Cerebellar nuclear complex (tissue), 1 donor: ENCODE measurements around the gene WDR7.

Experiments used
- DNase-seq, 2 experiments: peaks; one replicate each; lab custom pipeline; 2025; lab: John Stamatoyannopoulos, UW

The WDR7 gene

DNA sequence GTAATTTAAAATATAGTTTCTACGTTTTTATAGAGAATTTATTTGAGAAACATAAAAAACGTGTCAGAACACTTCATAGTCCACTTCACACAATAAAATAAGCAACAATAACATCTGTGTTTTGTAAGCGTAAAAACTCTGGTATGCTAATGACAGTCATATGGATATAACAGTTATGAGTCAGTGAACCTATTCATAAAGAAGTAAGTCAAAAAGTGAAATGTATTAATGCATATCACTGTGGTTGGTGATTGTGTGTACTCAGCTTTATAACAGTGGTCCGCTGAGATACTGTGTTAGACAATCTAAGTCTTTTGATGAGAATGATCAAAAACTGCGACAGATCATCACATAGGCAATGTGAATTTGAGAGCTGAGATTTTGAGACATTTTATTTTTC, 153.2 kb downstream of the WDR7 start:
- no peak for DNase-seq

DNA sequence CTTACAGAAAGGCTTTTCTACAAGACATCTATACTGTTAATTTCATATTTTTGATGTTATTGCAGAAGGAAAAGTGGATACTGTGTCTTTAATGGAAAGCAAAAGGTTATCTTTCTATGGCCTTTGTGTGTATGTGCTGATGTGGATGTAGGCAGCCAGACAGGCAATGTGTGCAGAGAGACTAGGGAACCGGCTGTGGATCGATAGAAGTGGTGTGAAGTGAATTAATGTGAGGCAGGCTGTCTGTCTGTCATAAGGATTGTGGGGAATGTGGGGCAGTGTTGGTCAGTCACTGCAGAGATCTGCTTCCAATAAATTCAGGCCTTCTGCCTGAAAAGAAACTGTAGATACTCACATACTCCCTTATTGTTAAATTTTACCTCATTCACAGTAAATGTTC, 156.7 kb downstream of the WDR7 start:
- DNase-seq: no peak

DNA sequence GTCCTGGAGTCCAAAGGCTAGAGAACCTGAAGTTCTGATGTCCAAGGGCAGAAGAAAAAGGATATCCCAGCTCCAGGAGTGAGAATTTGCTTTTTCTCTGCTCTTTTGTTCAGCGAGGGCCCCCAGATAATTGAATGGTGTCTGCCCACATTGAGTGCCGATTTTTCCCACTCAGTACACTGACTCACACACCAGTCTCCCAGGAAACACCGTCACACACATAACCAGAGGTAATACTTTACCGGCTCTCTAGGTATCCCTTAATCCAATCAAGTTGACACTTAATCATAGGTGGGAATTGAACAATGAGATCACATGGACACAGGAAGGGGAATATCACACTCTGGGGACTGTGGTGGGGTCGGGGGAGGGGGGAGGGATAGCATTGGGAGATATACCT, 161.5 kb downstream of the WDR7 start:
- DNase-seq: no peak

DNA sequence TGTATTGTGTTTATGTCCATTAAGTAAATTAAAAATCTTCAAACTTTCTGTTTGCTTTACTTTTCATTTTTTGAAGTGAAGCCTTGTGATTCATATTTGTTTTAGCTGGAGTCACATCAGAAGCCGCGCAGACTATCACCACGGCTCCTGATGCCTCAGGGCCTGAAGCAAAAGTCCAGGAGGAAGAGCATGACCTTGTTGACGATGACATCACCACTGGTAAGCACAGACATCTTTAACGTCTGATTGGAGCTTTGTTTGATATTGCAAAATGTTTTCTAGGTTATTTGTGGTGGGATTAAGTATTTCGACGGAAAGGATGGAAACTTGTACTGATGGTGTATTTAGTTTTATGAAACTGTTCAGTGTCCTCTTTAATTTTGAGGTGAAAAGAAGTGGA, 164.8 kb downstream of the WDR7 start:
- no peak for DNase-seq

DNA sequence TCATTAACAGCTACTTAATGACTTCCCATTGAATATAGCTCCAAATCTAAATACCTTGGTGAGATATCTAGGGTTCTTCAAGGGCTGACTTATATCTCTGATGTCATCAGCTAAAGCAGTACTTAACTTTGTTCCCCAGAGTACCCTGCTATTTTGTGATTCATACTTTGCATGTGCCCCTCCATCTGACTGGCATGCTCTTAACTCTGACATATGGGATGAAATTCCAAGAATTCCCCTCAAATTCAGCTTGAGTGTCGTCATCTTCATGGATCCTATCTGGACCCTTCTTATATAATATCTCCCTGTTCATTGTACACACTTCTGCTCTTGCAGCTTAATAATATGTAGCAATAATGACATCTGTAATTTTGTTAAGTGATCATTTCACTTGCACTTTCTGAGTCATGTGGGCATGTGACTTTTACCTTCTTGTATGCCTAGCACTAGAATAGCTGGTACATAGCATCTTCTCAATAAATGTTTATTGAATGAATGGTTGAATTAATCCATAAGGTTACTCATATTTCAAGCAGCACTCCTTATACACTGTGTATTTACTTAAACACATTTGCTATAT, 172.9 kb downstream of the WDR7 start:
- DNase-seq: no peak

DNA sequence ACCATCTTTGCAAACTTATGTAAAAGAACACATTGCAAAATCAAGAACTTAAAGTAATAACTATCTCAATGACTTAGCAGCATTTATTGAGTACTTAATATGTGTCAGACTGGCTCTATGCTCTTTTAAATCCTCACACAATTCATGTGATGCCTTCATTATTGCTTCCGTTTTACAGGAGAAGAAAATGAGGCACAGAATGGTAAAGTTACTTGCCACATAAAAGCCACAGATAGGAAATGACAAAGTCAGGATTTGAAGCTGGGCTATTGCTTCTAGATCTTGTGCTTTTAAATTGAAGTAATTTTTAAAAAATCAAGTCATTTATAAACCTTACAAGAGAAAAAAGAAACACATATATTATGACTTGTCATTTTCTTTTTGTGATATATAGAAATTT, 174.2 kb downstream of the WDR7 start:
- no peak for DNase-seq

DNA sequence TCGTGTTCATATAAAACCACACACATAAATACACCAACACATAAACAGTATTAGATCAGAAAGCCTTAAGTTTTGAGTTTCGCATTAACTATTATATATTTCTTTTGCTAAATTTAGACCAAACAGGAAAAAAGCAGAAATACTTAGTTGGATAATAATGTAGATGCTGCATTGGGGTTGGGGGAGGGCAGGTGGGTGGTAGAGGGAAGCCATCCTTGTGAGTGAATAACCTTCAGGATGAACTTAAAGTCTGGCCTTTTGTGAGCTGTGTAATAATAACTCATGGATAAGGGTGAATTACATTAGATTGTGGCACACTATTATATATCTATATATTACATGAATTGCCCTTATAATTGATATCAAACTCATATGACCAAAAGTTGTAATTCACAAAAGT, 174.7 kb downstream of the WDR7 start:
- no peak for DNase-seq

DNA sequence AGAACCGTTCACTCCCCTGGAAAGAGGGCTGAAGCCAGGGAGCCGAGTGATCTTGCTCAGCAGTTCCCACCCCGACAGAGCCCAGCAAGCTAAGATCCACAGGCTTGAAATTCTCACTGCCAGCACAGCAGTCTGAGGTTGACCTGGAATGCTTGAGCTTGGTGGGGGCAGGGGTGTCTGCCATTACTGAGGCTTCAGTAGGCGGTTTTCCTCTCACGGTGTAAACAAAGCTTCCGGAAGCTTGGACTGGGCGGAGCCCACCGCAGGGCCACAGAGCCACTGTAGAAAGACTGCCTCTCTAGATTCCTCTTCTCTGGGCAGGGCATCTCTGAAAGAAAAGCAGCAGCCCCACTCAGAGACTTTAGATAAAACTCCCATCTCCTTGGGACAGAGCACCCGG, 180.8 kb downstream of the WDR7 start:
- no peak for DNase-seq

DNA sequence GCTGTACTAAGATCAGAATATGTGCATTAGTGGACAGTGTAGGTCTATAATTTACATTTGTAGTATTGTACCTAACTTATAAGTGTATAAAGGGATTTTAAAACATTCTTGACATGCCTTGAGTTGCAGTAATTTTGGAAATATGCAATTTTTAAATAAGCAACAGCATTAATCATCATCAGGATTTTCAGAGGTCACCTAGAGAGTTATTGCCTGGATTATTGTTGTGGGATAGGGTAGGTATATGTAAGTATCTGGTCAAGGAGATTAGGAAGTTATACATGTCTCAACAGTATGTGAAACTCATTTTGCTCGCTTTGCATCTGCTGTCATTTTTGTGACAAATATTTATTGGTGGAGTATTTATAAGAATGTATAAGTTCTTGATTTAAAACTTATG, 184.2 kb downstream of the WDR7 start:
- no peak for DNase-seq

DNA sequence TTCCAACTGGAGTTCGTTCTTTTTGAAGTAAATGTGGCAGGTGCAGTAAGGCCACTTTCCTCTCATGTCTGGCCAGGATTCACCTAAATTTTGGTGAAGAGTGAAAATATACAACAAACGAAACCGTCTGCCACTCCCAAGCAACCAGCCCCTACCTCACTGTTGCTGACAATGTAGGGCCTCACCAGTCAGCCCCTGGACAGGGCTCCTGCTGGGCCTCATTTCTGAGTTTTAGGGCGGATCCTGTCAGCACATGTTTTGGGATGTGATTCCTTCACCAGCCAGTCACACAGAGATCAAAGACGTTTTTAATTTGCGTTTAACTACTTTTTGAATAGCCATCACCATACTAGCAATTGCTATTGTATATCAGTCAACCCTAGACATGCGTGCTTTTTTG, 185.0 kb downstream of the WDR7 start:
- no peak for DNase-seq

DNA sequence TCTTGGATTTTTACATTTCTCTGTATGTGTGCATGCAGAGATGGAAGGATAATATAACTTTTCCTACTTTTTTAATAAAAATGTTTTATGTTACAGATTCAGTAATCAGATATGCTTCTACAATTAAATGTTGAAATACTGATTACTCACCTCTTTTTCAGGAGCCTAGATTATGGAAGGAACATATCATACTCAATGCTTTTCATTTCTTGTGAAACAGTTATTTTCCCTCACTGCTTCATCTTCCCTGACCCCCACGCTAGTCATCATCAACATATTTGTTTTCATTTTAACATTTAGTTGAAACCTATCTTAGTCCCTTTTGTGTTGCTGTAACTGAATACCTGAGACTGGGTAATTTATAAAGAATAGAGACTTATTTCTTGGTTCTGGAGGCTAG, 190.7 kb downstream of the WDR7 start:
- no peak for DNase-seq

DNA sequence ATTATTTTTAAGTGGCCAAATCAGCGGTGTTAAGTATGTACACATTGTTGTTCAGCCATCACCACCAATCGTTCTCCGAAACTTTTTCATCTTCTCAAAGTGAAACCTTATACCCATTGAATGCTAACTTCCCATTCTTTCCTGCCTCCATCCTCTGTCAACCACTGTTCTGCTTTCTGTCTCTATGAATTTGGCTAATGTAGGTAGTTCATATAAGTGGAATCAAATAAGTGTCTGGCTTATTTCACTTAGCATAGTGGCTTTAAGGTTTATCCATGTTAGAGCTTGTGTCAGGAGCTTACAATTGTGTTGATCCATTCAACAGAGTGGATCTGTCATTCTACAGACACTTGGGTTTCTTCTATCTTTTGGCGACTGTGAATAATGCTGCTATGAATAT, 192.1 kb downstream of the WDR7 start:
- no peak for DNase-seq

DNA sequence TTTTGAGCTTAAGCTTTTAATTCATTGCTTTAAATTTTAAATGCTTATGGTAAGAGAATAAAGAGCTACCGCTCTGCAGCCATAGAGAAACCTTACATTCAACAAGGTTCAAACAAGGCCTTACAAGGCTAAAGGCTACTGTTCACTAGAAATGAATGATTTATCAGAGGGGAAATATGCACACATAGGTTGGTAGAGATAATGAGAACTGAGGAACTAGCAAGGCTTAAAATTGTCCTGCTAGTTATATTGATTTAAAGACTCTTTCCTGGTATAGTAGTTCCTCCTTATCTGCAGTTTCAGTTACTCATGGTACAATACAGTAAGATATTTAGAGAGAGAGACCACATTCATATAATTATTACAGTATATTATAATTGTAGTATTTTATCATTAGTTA, 193.4 kb downstream of the WDR7 start:
- no peak for DNase-seq

DNA sequence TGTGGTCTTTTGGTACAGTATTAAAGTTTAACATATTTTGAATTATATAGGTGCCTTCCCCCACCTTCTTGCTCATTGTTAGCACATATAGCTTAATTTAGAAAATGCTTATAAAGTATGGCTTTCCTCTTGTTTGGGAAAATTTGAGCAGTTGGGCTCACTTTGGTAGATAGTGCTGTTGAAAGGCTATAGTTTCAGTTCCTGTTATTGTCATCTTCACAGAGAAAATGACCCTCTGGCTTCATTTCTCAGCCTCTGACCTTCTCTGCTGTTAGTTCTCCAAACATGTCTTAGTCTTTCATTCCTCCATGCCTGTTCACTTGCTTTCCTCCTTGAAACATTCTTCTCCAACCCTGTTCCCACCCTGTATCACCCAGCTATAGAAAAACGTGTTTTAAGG, 200.6 kb downstream of the WDR7 start:
- DNase-seq: no peak

DNA sequence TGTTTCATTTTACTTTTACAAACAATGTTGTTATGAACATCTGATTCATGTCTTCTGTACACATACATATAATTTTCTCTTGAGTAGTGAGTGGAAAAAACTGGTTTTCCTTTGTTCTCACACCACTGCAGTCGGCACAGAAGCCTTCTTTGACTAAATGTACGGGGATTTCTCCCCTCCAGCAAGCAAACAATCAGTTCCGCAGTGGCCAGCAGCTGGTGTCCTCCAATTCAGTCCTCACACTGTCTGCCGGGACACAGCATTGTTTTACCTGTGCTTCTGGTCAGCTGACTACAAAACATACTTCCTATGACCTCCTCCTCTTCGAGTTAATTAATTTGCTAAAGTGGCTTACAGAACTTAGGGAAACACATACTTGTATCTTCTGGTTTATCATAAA, 202.8 kb downstream of the WDR7 start:
- DNase-seq: no peak

DNA sequence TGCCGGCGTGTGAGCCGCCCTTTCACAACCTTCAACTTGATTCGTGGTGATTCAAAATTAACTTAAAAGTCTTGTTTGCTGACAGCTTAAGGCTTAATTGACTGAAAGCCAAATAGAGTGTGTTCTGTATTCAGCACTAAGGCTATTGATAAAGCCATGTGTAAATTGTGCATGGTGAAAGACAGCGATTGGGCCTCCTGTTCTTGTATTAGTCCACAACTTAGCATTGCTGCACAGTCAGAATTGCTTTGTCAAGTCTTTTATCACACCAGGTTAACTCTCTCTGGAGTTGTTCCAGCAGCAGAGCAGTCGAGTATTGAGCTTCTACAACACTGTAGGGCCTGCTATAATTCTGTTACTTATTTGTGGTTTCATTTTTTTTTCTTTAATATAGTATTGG, 210.1 kb downstream of the WDR7 start:
- DNase-seq: no peak

DNA sequence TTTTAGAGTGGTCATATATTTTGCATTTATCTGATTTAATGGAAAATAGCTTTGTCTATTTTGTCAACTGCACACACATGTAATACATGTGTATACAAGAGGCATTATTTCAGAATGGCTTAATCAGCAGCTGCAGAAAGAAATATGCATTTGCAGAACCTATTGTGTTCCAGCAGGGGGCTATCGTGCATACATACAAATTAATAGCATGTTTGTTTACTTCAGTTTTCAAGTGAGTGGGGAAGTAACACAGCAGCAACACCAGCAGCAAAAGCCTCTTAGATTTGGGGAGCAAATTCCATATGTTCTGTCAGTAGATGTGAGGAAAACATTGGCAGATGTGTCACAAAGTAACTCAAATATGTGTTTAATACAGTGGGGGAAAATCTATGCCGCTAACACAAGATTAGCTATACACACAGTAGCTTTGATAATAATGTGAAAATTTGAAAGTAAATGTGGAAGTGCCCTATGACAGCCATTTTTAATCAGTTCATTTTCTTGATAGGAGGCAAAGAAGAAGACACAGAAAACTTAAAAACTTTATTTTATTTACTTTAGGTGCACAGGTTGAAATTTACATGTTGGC, 218.1 kb downstream of the WDR7 start:
- DNase-seq: no peak

DNA sequence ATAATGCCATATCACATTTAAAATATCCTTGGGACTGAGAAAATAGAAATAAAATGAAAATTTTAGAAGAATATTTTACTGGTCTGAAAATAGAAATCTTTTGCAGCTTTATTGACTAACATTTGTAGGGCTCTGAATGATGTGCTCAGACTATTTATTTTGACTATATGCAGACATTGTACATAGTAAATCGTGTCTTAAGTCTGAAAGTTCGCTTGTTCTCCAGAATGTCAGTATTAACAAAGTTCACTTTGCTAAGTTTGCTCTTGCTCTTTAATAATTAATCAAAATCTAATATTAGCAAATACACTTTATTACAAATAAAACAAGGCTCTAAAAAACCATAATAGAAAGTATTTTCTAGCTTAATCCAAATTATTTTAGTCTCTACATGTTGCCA, 219.8 kb downstream of the WDR7 start:
- DNase-seq: no peak

DNA sequence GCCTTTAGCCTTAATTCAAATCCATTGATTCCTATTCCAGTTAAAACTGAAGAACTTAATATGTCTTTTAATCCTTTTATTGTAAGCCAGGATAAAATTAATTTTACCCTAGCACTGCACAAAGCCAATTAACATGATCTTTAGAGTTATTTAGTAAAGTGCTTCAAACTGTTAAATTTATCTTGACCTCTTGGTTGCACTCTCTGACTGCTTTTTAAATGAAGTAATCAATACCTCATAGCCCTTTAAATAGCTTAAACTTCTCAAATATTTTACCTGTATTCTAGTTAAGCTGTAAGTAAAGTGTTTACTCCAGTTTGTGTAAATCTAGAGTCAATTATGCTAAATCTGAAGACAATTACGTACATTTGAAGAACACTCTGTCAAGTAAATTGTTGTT, 221.0 kb downstream of the WDR7 start:
- no peak for DNase-seq

DNA sequence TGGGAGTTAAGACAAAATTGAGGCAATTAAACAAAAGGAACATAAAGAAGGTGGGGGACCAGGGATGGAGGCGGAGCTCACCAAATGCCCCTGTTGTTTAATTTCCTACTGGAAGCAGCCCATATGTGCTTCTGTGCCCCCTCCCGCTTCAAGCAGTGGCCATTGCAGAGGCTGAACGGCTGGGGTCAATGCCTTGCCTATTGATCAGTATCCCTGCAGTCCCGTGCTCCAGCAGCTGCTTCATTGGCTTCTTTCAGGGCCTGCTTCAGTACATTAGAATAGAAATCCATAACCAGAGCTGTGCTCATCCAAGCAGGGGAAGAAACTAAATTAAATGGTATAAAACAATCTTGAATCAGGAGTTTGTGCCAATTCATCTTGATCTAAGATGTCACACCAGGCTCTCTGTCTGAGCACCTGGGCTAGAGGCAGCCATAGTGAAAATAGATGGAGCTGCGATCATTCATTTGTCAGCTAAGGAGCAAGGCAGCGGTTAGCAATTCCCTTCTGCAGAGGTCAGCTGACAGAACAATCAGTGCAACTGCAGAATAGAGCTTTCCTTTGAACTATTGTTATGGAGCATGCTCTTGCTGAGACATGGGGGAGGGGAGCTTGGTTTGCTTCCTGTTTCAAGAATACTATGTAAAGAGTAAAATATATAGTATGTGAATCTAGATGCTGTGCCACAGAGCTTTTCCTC, 222.4 kb downstream of the WDR7 start:
- DNase-seq: no peak

DNA sequence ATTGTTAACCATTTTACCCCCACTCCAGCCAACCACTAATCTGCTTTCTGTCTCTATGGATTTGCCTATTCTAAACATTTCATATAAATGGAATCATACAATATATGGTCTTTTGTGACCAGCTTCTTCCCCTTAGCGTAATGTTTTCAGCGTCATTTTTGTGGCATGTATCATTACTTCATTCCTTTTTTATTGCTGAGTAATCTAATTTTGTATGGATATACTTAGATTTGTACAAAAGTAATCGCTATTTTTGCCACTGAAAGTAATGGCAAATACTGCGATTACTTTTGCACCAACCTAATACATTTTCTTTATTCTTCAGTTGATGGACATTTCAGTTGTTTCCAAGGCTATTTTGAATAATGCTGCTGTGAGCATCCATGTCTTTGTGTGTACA, 227.6 kb downstream of the WDR7 start:
- no peak for DNase-seq

DNA sequence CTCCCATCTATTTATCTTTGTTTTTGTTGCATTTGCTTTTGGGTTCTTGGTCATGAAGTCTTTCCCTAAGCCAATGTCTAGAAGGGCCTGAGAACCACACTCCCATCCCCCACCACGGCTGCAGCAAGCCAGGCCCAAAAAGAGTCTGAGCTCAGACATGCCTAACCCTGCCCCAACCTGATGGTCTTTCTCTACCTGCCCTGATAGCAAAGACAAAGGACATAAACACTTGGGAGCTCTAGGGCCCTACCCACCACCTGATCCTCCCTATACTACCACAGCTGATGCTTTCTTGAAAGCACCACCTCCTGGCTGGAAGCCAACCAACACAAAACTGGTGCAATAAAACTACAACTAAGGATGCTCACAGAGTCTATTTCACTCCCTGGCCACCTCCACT, 233.4 kb downstream of the WDR7 start:
- DNase-seq: no peak

DNA sequence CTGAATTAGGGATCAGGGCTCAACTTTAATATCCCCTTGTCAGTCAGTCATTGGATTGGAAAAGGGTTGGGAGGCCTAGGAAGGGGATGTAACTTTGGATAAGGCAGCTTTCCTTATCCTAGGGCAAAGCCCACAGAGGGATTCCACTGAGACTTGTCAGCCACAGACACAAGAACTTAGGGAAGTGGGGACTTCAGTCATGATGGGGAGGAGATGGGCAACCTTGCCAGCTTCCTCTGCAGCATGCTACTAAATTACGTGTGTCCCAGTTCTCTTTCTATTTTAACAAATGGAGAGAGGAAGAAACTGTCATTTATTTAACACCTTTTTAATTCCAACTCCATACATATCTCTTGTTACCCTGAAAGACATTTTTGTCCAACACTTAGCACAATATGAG, 237.8 kb downstream of the WDR7 start:
- DNase-seq: no peak

DNA sequence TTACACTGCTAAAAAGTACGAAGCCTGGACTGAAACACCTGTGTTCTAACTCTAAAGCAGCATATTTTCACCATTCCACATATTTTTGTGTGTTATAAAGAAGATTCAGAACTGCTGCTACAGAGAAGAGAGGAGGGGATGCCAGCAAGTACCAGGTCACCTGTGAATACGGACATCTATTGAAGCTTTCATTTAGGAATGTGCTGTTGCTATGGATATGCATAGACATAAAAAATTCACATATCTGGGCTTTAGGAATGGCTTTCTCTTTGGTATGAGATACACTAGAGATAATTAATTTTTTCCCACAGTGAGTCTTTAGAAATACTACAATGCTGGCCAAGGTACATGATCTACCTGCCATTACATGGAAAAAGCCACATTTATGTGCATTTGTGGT, 238.5 kb downstream of the WDR7 start:
- DNase-seq: no peak
